Suppressor macrophage treated with lipopolysaccharide for 4 hours (primary cell): ENCODE data around the gene SLCO4A1.
"Not testable (repeated sequence)": the region's sequence is repeated elsewhere in the genome, so short reads cannot be mapped to it uniquely, and the experiment has no call there.

Experiments used
- DNase-seq: peaks from one replicate; pipeline ENCODE4 v3.0.0-alpha.2; 2020

The SLCO4A1 gene

DNA sequence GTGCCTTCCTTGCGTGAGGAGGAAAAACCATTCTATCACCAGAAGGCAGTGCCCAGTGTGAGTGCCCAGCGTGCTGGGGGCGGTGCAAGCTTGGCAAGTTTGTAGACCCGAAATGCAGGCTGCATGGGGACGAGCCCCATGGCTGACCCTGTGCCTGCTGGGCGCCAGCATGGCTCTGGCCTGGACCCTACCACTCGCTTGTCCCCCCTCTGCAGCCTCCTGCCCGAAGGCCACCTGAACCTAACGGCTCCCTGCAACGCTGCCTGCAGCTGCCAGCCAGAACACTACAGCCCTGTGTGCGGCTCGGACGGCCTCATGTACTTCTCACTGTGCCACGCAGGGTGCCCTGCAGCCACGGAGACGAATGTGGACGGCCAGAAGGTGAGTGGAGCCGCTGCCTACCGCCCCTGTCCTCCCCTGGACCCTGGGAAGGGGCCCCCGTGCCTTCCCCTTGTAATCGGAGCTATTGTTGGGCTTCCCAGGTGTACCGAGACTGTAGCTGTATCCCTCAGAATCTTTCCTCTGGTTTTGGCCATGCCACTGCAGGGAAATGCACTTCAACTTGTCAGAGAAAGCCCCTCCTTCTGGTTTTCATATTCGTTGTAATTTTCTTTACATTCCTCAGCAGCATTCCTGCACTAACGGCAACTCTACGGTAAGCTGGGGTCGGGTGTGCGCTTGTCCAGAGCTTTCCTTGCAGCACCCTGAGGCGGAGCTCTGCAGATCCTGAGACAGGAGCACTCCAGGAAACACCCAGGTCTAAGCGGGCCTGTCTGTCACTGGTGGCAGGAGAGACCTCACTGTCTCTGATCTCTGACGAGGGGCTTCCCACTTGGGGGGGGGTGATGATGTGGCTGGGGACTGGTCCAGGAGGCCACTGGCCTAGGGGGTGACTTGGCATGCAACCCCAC, 25.5 kb downstream of the SLCO4A1 start:
- no peak for DNase-seq

DNA sequence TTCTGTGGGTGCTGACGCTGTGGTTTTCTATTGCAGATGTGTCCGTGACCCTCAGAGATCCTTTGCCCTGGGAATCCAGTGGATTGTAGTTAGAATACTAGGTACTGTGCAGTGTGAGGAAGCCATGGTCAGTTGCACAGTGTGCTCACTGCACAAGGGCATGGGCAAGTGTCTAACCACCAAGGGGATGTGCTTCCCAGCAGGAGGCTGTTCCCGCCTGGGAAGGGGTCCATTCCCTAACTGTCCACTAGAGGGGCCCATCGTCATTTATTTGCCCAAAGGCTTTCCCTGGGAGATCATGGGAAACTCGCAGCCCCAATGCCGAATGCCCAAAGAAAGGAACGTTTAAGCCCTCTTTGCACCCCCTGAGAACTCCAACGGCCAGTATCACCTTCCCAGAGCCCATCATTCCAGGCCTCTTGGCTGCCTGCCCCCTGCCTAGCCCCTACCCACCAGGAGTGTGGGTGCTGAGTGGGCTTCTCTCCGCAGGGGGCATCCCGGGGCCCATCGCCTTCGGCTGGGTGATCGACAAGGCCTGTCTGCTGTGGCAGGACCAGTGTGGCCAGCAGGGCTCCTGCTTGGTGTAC, 26.2 kb downstream of the SLCO4A1 start:
- DNase-seq, result peak; percentile 70

DNA sequence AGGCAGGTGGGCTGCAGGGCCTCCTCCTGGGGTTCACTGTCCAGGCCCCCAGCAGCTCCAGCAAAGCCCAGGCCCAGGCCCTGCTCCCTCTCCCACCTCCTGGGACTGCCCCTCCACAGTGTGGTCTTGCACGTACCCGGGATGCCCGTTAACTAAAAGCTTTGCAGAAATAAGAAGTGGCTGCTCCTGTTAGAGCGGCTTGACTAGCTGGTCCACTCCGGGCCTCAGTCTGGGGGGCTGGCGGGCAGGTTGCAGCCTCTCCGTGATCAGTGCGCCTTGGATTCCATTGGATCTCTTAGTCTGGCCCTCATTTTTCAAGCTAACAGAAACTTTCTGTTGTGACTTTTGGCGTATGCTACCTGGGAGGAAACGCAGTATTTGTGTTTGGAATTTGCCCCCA, 26.9 kb downstream of the SLCO4A1 start:
- DNase-seq, result no peak

DNA sequence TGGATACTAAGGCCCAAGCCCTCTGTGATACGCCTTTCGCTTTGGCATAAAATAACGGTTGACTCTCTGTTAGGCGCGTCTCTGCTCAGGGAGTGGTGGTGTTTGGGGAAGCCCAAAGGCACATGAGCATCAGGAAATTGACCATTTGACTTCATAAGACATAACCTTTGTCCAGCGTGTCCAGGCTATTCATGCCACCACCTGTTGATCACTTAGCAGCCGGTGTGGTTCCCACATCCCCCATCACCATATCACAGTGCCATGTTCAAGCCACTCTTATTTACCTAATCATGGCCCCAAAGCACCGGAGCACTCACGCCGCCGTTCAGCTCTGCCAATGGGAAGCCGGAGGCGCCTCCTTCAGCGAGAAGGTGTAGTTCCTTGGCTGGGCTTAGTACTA, 27.9 kb downstream of the SLCO4A1 start:
- DNase-seq, result no peak

DNA sequence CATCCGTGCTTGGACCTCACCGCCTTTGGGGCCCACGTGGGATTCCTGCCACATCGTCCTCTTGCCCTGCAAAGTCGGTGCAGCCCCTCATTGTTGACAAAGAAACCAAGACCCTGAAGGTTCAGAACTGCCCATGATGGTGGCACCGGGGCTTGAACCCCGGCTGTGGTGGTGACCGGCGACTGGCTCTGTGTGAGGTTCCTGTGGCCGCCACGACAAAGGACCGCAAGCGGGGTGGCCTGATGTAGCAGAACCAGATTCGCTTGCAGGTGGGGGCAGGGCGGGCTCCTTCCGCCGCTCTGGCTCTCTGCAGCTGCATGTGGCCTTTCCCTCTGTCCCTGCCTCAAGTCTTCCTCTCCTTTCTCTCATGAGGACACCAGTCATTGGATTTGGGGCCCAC, 28.7 kb downstream of the SLCO4A1 start:
- DNase-seq, result no peak

DNA sequence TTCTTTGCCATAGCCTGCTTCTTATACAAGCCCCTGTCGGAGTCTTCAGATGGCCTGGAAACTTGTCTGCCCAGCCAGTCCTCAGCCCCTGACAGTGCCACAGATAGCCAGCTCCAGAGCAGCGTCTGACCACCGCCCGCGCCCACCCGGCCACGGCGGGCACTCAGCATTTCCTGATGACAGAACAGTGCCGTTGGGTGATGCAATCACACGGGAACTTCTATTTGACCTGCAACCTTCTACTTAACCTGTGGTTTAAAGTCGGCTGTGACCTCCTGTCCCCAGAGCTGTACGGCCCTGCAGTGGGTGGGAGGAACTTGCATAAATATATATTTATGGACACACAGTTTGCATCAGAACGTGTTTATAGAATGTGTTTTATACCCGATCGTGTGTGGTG, 29.5 kb downstream of the SLCO4A1 start:
- DNase-seq, result no peak

DNA sequence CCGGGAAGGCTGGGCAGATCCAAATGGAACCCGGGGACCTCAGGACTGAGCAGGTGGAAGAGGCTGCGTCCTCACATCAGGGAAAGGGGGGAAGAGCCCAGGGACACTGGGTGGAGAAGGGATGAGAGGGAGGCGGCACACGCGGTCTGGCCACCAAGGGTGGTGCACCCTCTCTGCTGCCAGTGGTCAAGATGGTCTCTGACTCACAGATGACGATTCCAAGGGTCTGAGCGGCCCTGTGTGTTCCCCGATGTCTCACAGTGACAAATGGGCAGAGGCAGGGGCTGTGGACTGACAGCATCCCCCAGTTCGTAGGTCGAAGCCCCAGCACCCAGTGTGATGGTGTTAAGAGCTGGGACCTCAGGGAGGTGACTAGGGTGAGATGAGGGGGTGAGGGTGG, 32.1 kb downstream of the SLCO4A1 start:
- no peak for DNase-seq

DNA sequence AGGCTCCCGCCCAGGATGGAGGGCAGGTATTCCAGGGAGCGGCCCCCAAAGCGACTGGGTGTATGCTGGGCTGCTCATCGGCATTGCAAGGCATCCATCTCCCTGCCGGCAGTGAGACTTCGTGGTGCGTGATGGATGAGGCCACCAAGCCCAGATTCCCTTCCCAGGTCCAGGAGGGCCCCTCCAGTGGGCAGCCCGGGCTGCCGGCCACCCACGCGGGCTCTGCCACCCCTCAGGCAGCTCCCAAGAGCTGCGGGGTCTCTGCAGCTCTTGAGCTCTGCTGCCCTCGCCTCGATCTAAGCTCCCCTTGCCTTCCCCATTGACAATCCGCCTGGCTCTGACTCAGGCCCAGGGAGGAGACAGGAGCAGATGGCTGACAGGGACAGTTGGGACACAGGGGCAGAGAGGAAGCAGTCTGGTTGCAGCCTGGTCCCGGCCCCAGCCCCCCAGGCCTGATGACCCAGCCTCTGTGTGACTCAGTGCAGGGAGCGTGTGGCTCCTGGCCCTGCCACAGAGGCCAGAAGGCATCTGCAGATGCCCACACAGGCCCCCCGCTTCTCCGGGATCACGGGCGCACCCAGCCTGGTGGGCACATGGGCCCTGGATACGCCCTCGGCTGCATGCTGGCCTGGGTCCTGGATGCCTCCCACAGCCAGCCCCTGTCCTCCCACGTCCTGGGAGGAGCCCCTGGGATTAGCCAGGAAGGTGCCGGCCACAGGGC, 33.0 kb downstream of the SLCO4A1 start:
- DNase-seq, result peak; percentile 92

DNA sequence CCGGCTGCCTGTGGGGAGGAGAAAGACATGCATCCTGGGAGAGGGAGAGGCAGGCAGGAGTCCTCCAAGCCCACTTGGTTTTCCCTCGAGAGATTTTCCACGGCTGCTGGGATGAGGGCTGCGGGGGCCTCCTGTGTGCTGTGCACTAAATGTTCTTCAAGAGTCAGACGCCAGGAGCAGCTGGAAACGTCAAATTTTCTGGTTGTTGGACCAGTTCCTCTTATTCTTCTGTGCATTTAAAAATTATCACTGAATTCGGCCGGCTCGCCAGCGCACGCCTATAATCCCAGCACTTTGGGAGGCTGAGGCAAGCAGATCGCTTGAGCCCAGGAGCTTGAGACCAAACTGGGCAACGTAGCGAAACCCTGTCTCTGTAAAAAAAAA, 33.6 kb downstream of the SLCO4A1 start:
- DNase-seq, result no peak

DNA sequence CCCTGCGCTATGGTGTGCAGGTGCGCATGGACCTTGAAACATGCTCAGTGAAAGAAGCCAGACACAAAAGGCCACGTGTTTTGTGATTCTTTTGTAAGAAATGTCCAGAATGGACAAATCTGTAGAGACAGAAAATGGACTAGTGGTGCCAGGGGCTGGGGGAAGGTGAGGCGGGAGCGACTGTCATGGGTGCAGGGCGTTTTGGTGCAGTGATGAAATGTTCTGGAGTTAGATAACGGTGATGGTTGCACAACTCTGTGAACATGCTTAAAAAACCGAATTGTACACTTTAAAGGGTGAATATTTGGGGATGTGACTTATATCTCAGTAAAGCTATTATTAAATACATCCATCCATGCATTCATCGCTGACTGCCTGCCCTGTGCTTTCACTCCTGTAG, 34.7 kb downstream of the SLCO4A1 start:
- DNase-seq, result no peak

DNA sequence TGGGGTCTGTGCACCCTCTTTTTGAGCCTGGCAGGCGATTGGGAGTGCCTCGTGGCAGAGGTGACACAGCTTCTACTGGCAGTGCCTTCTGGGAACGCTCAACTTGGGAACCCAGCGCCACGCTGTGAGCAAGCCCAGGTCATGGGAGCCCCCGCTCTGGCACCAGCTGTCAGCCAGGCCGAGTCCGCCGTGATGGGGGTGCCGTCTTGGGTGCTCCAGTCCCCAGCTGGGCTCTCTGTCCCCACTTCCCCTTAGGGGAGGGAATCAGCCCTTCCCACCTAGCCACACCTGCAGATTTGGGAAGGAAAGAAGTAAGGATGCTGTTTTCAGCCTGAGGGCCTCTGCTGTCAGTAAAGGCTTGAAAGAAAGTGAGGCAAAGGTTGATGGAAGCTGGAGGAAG, 35.4 kb downstream of the SLCO4A1 start:
- DNase-seq, result no peak

DNA sequence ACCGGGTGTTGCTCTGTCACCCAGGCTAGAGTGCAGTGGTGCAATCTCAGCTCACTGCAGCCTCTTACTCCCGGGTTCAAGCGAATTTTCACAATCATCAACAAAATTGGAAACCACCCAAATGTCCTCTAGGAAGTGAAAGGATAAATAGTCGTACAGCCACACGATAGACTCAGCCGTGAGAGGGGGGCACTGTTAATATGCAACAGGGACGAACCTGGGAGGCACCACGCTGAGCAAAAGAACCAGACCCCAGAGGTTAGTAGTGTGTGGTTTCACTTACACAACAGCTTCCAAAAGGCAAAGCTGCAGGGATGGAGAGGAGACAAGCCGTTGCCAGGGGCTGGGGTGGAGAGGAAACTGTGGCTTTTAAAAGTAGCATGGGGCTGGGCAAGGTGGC, 36.2 kb downstream of the SLCO4A1 start:
- peak; percentile 76 for DNase-seq

DNA sequence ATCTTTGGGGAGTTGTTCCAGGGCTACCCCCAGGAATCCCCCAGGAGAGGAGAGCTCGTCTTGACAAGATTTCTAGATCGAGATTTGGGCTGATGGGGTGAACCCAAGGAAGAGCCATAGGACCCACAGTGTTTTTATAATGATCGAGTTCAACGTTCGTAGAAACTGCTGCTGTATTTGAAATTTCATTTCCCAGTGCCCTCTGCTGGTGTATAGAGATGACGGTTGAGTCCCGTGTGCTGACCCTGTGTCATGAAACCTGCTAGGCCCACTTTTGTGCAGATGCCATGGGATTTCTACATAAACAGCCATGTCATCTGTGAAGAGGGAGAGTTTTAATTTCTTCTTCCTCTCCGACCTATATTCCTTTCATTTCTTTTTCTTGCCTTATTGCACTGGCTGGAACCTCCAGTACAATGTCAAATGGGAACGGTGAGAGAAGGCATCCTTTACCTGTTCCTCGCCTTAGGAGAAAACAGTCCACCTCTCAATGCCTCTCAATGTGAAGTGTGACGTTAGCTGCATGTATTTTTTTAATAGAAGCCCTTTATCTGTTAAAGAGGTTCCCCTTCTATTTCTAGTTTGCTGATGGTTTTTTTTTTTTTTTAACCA, 37.8 kb downstream of the SLCO4A1 start:
- DNase-seq, result no peak

DNA sequence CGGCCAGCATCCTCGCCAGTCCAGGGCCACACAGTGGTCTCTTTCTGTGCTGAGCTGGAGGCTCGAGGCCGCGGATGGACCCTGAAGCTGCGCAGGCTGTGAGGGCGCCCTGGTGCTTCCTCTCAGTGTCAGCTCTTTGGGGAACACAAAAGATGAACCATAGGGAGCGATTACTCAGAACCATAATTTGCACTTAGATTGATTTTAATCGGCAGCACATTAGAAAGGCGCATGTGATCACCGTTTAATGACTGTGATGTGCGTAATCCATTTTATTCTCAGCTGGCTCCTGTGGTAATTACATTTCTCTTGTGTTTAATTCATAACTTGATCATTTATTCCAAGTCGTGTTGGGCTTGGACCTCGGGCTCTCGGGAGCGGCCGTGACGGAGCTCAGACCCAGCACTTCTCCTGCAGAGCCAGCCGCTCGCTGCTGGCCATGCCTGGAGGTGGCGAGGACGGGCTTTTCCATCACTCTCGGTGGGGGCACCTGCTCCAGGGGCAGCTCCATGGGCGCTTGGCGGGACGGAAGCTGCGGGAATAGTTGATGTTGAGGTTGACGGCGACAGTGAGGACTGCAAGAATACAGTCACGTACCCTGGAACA, 40.7 kb downstream of the SLCO4A1 start:
- DNase-seq, result no peak

DNA sequence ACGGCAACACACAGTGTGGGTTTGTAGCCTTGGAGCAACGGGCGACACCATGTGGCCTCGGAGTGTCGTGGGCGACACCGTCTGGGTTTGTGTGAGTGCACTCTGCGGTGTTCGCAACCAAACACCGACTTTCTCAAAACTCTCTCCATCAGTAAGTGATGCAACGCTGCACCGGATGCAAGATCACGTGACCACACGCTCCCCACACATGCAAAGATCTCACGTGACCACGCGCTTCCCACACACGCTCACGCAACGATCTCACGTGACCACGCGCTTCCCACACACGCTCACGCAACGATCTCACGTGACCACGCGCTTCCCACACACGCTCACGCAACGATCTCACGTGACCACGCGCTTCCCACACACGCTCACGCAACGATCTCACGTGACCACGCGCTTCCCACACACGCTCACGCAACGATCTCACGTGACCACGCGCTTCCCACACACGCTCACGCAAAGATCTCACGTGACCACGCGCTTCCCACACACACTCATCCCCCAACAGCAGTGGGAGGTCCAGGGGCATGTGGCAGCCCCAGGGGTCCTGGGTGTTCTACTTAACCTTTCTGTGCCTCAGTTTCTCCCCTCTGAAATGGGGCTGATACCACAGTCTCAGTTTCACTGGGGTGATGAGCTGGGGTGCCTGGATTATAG, 41.5 kb downstream of the SLCO4A1 start:
- not testable (repeated sequence) for DNase-seq

DNA sequence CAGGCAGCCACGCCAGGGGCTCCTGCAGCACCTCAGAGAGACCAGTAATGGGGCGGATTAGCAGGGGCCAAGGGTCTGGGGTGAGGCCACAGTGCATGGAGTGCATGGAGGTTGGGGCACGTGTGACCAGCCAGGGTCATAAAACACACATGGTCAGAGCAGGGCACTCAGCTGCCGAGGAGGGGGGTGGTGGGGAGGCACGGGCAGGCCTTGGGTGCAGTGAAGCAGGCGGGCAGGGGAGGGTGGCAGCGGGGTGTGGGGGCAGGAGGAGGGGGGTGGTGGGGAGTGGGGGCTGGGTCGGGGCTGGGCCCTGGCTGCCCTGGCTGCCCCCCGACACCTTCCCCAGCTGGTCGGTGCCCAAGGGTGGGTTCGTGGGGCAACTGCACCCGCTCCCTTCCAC, 42.7 kb downstream of the SLCO4A1 start:
- no peak for DNase-seq

DNA sequence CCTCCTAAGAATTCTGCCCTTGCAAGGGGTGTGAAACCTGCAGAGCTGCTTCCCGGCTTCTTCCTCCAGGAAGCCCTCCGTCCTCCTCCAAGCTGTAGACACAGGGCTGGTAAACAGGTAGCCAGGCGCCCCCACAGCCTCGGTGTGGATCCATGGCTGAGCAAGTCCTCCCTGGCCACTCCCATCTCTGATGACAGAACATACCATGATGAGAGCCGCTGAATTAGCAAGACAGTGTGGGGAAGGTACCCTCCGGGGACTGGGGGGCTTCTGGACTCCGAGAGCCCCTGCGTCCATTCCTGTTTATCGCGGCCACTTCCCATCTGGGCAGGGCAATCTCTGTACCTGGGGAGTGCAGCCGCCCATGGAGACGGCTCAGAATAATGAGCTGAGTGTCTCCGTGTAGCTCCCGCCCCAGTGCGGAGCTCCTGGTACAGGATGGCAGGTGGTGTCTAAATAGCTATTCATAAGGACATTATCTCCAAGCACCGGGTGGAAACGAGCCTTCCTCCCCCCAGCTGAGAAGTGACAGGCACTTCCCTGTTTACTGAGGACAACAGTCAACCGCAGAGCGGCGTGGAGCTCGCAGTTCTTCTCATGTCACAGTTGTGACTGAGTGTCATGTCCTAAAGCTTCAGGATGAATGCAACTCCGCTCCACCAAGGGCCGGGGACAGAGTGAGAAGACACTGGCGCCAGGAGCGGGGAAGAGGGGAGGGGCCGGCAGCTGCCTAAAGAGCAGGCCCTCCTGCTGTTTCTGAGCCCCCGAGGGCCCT, 43.7 kb downstream of the SLCO4A1 start:
- peak; percentile 90 for DNase-seq

DNA sequence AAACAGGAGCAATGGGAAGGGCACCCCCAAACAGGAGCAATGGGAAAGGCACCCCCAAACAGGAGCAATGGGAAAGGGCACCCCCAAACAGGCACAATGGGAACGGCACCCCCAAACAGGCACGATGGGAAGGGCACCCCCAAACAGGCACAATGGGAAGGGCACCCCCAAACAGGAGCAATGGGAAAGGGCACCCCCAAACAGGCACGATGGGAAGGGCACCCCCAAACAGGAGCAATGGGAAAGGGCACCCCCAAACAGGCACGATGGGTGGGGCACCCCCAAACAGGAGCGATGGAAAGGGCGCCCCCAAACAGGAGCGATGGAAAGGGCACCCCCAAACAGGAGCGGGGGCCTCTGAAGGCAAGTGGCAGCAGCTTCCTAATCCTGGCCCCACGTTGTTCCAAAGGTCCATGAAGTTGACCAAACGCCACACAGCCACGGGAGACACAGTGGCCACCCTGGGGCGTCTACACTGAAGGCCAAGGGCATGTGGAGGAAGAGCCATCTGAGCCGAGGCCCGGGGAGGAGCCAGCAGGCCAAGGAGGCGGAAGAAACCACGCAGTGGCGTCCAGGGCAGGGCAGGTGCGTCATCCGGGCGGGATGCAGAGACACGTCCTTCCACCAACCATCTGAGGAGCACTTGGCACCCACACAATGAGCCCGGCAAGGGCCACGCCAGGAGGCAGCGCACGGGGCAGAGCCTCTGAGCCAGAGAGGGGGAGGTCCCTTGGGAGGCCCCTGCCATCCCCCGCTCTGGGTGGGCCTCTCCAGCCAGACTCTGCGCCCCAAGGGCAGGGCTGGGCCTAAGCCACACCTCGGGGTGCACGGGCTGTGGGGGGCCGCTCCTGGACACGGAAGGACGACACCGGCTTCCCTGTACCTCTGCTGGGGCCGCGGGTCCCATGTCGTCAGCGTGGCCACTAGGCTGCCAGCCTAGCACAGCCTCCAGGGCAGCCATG, 44.8 kb downstream of the SLCO4A1 start:
- DNase-seq, result no peak

DNA sequence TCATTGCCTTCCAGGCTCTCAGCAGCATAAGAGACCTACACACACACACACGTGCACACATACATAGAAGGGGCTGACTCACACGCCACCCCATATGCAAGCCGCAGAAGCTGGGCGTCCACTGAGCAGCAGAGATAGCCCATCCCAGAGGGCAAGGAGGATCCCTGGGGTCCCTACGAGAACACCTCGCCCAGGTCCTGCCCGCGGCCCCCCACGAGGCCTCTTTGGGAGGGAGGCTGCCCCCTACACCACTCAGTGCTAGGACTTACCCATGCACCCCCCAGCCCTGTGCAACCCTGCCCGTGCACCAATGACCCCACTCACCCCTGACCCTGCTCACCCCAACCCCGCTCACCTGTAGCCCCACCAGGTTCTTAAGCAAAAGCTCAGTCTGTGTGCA, 45.8 kb downstream of the SLCO4A1 start:
- no peak for DNase-seq

DNA sequence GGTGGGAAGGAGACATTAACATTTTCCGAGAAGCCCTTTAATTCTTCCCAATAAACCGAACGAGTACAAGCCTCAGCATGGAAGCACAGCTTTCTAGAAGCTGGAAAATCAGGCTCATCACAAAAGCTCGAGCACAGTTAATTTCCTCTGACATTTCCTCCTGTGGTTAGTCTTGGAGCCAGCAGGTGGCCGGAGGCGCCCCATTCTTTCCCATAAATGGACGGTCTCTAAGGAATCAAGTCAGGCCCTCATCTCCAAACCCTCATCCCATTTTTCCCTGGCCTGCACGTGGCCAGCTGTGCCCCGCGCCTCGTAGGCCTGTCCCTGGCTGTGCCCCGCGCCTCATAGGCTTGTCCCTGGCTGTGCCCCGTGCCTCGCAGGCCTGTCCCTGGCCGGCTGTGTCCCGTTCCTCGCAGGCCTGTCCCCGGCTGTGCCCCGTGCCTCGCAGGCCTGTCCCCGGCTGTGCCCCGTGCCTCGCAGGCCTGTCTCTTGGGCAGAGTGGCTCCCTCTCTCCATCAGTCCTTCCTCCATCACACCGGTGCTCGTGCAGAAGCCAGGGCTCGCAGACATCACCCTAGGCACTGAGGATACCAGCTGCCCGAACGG, 46.7 kb downstream of the SLCO4A1 start:
- no peak for DNase-seq
